Loucy (cell line): ENCODE measurements around the gene GPA33.

Experiments
- H2AFZ ChIP-seq: fragments of 200-600 bp; sonication (generic); 2 replicates; pipeline ENCODE4 v1.6.0; 2016; ENCODE audit warnings: antibody characterized with exemption, mild to moderate bottlenecking, low read length, moderate library complexity
- H3F3A ChIP-seq: fragments of 200-600 bp; 2 replicates; pipeline ENCODE4 v1.6.0; 2016; ENCODE audit warnings: antibody characterized with exemption, low read depth, mild to moderate bottlenecking
- H3K27me3 ChIP-seq: fragments of 200-600 bp; sonication (generic); 2 replicates; pipeline ENCODE4 v1.6.1; 2014; ENCODE audit warnings: low read length, mild to moderate bottlenecking; ENCODE audit not compliant: insufficient read depth, poor library complexity, severe bottlenecking
- H3K36me3 ChIP-seq: fragments of 200-600 bp; sonication (generic); 2 replicates; pipeline ENCODE4 v1.6.1; 2016; ENCODE audit warnings: low read length; ENCODE audit not compliant: insufficient read depth
- H3K4me1 ChIP-seq: fragments of 200-600 bp; sonication (generic); 2 replicates; pipeline ENCODE4 v1.5.1; 2014; ENCODE audit warnings: low read length, mild to moderate bottlenecking; ENCODE audit not compliant: insufficient read depth, poor library complexity, severe bottlenecking
- H3K4me2 ChIP-seq: fragments of 200-600 bp; sonication (generic); 2 replicates; pipeline ENCODE4 v1.6.0; 2014; ENCODE audit warnings: antibody characterized with exemption, low read length, low read depth, mild to moderate bottlenecking; ENCODE audit not compliant: poor library complexity, severe bottlenecking
- H3K4me3 ChIP-seq: fragments of 200-600 bp; sonication (generic); 2 replicates; pipeline ENCODE4 v1.5.1; 2014; ENCODE audit warnings: low read length, mild to moderate bottlenecking, mixed read lengths; ENCODE audit not compliant: poor library complexity, severe bottlenecking
- H3K79me2 ChIP-seq: fragments of 200-600 bp; sonication (generic); 2 replicates; pipeline ENCODE4 v1.6.1; 2014; ENCODE audit warnings: low read length; ENCODE audit not compliant: insufficient read depth
- H3K9ac ChIP-seq: fragments of 200-600 bp; sonication (generic); 2 replicates; pipeline ENCODE4 v1.6.0; 2014; ENCODE audit warnings: mild to moderate bottlenecking, low read depth, low read length, moderate library complexity; ENCODE audit not compliant: poor library complexity, severe bottlenecking
- H3K9me2 ChIP-seq: fragments of 200-600 bp; sonication (generic); replicated peaks from 2 replicates; pipeline ENCODE4 v1.6.1; 2016; ENCODE audit warnings: low read depth, low read length, mixed read lengths
- H3K9me3 ChIP-seq: fragments of 200-600 bp; sonication (generic); 2 replicates; pipeline ENCODE4 v1.6.1; 2014; ENCODE audit warnings: mild to moderate bottlenecking, antibody characterized with exemption, low read length, low read depth; ENCODE audit not compliant: insufficient read depth
- H4K20me1 ChIP-seq: fragments of 200-600 bp; sonication (generic); 2 replicates; pipeline ENCODE4 v1.6.0; 2014; ENCODE audit warnings: antibody characterized with exemption, low read length, mild to moderate bottlenecking; ENCODE audit not compliant: insufficient read depth, poor library complexity, severe bottlenecking
- EZH2phosphoT487 ChIP-seq: fragments of 200-600 bp; IDR thresholded peaks from 2 replicates; pipeline ENCODE4 v1.6.1; 2018; ENCODE audit warnings: antibody characterized with exemption, mild to moderate bottlenecking, moderate library complexity, borderline replicate concordance
- TF ChIP-seq, protein P1 (sequence below): fragments of 200-600 bp; sonication (generic); conservative IDR thresholded peaks from 2 replicates; pipeline ENCODE4 v1.5.1; 2014; ENCODE audit warnings: mild to moderate bottlenecking, antibody characterized with exemption, low read length

GPA33 gene

DNA sequence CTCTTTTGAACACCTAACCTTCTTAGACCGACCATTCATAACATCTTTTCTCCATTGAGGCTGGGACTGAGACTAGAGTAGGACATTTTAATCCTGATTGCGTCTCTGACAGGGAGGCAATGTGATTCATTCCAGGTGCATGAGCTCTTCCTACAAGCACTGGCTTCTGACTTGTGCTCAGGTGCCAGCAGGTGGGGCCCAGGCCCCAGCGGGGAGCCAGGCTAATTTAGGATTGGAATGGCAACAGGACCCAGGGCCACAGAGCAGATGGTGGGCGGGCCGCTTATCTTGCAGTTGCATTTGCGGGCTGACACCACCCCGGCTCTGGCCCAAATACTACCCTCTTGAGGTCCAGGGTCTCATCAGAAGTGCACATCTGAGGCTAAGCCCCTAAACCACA is 4.1 kb downstream of the GPA33 start:
- H2AFZ ChIP-seq, result no peak overlapping the region
- peaks cover 94% of the 10 kb centered on the region for H3K79me2 ChIP-seq
- H3K9me2 ChIP-seq, result no peaks in the 10 kb centered on the region
- H3K4me1 ChIP-seq, result peaks cover 91% of the 10 kb centered on the region
- no peaks in the 10 kb centered on the region for H3K9me3 ChIP-seq
- peak overlapping the region; percentile 80 for H3K4me3 ChIP-seq
- H3F3A ChIP-seq, result peaks cover 4% of the 10 kb centered on the region
- no peak for TF ChIP-seq EZH2phosphoT487
- TF ChIP-seq, protein P1, sequence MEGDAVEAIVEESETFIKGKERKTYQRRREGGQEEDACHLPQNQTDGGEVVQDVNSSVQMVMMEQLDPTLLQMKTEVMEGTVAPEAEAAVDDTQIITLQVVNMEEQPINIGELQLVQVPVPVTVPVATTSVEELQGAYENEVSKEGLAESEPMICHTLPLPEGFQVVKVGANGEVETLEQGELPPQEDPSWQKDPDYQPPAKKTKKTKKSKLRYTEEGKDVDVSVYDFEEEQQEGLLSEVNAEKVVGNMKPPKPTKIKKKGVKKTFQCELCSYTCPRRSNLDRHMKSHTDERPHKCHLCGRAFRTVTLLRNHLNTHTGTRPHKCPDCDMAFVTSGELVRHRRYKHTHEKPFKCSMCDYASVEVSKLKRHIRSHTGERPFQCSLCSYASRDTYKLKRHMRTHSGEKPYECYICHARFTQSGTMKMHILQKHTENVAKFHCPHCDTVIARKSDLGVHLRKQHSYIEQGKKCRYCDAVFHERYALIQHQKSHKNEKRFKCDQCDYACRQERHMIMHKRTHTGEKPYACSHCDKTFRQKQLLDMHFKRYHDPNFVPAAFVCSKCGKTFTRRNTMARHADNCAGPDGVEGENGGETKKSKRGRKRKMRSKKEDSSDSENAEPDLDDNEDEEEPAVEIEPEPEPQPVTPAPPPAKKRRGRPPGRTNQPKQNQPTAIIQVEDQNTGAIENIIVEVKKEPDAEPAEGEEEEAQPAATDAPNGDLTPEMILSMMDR, result no peak; the same call in 1 of the 2 replicates
- peak overlapping the region; percentile 94 for H3K9ac ChIP-seq
- peaks cover 14% of the 10 kb centered on the region for H4K20me1 ChIP-seq
- no peaks in the 10 kb centered on the region for H3K36me3 ChIP-seq
- peak overlapping the region; percentile 96 for H3K4me2 ChIP-seq
- H3K27me3 ChIP-seq, result no peaks in the 10 kb centered on the region

DNA sequence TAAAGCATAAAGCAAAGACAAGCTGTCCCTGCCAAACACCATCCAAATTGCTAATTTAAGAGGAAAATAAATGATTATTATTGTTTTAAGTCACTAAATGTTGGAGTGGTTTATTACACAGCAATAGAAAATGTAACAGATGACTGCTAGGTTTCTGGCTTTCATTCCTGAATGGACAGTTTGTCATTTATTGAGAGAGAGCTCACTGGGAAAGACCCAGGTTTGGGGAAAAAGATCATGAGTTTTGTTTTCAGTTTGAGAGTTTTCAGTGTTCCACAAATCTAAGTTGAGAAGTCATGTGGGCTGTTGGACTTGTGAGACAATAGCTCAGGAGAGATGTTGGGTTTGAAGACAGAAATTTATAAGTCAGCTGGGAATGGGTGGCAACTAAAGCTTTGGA is 5.4 kb downstream of the GPA33 start:
- Histone ChIP-seq H2AFZ (no peak overlapping the region), H4K20me1 (peaks cover 22% of the 10 kb centered on the region), H3K4me2 (peak overlapping the region; percentile 96), H3K27me3 (no peaks in the 10 kb centered on the region), H3K4me3 (peak overlapping the region; percentile 80), H3K9me2 (no peaks in the 10 kb centered on the region), H3K36me3 (no peaks in the 10 kb centered on the region), H3K9me3 (no peaks in the 10 kb centered on the region), H3F3A (no peaks in the 10 kb centered on the region), H3K4me1 (peaks cover 95% of the 10 kb centered on the region), H3K9ac (peak overlapping the region; percentile 94), H3K79me2 (peaks cover 100% of the 10 kb centered on the region)
- no peak for TF ChIP-seq EZH2phosphoT487
- TF ChIP-seq, protein P1, result no peak

DNA sequence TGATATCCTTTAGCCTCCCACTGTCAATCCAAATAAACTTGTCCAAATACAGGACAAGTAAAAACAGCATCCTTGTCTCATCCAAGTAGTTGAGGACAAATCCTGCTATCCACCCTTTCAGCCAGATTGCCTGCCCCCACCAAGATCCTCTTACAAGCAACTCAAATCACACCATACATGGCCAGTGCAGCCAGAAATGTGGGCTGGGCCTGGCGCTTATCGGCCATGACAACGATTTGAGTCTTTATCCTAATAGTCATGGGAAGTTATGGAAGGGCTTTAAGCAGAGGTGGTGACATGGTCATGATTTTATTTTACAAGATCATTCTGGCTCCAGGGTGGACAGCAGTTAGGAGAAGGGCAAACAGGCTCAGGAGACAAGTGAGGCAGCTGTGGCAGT is 6.3 kb downstream of the GPA33 start:
- Histone ChIP-seq H2AFZ (no peak overlapping the region), H4K20me1 (peaks cover 22% of the 10 kb centered on the region), H3K4me2 (peak overlapping the region; percentile 96), H3K4me3 (peak overlapping the region; percentile 80), H3K36me3 (no peaks in the 10 kb centered on the region), H3K27me3 (no peaks in the 10 kb centered on the region), H3K9me2 (no peaks in the 10 kb centered on the region), H3K79me2 (peaks cover 100% of the 10 kb centered on the region), H3F3A (no peaks in the 10 kb centered on the region), H3K9me3 (no peaks in the 10 kb centered on the region), H3K9ac (peak overlapping the region; percentile 94), H3K4me1 (peaks cover 86% of the 10 kb centered on the region)
- TF ChIP-seq, protein P1, result no peak
- TF ChIP-seq EZH2phosphoT487, result no peak
